Peyer's patch (tissue), 4 donors: ENCODE data around the gene PURA. TPM values are rescaled to one million over a fixed set of nuclear protein-coding genes. Genes with fewer than 3 reads are reported as not detected.

Experiments used
- DNase-seq, 3 donors: peaks; one replicate each; pipeline ENCODE4 v3.0.0-alpha.2; 2017 to 2019
- H3K27ac ChIP-seq, 4 donors: fragments of 200-600 bp; sonication (generic); one replicate each; pipeline ENCODE4 v1.5.1; 2016 to 2019
- H3K27me3 ChIP-seq, 2 donors: fragments of 200-600 bp; sonication (generic); one replicate each; pipeline ENCODE4 v1.5.1; 2019
- H3K36me3 ChIP-seq, 3 donors: fragments of 200-600 bp; sonication (generic); one replicate each; pipeline ENCODE4 v1.5.1; 2016 to 2019
- H3K4me1 ChIP-seq, 4 donors: fragments of 200-600 bp; sonication (generic); one replicate each; pipeline ENCODE4 v1.5.1; 2016 to 2019
- H3K4me3 ChIP-seq, 4 donors: fragments of 200-600 bp; sonication (generic); 1 replicate in 3 of 4; 2 replicates in 1 of 4; pipeline ENCODE4 v1.5.1; 2016 to 2019; ENCODE audit warnings: mild to moderate bottlenecking in 1 of 4
- H3K9me3 ChIP-seq, 4 donors: fragments of 200-600 bp; sonication (generic); one replicate each; pipeline ENCODE4 v1.5.1; 2016 to 2019; ENCODE audit warnings: mild to moderate bottlenecking in 1 of 4
- CTCF ChIP-seq, 6 experiments: fragments of 450-650 bp in 4 of 6; fragments of 200-600 bp in 2 of 6; sonication (generic) in 1 of 6; IDR thresholded peaks; one replicate each; pipeline ENCODE4 v1.5.1; 2017 to 2019; ENCODE audit warnings: antibody characterized with exemption in 6 of 6, mild to moderate bottlenecking in 3 of 6, moderate library complexity in 1 of 6
- POLR2A ChIP-seq, 2 donors: fragments of 450-650 bp; IDR thresholded peaks; one replicate each; pipeline ENCODE4 v1.5.1; 2017; ENCODE audit warnings: antibody characterized with exemption in 2 of 2, mild to moderate bottlenecking in 2 of 2, moderate library complexity in 2 of 2
- total RNA-seq, 4 donors: library from RNA; depleted of rRNA; stranded (reverse); fragments of >200 nt; gene quantifications; one replicate each; pipeline ENCODE4 v1.1.0, GENCODE V29; 2016

The PURA gene
- total RNA-seq, 4 donors from 2014 or later = 22.2 to 24.7 (median 22.7) TPM

GRCh38 chr5:140109759-140110645, 3.9 kb upstream of the PURA start:
- Histone ChIP-seq H3K27ac (no peak overlapping the region), H3K4me3 (peak overlapping the region in 1 of 4 donors; percentile 18), H3K4me1 (peaks cover 0 to 37% (median 10%) of the 10 kb centered on the region in 4 donors), H3K27me3 (no peaks in the 10 kb centered on the region), H3K36me3 (no peaks in the 10 kb centered on the region), H3K9me3 (no peaks in the 10 kb centered on the region)
- no peak for TF ChIP-seq POLR2A (IDR thresholded peaks at IDR 0.05)
- no peak for DNase-seq

- no peak overlapping the region for H3K27ac ChIP-seq
- no peak for TF ChIP-seq POLR2A (IDR thresholded peaks at IDR 0.05)
- H3K36me3 ChIP-seq = no peaks in the 10 kb centered on the region
- no peaks in the 10 kb centered on the region for H3K27me3 ChIP-seq
- peaks cover 0 to 43% (median 13%) of the 10 kb centered on the region in 4 donors for H3K4me1 ChIP-seq
- no peak for DNase-seq
- H3K4me3 ChIP-seq = no peak overlapping the region
- H3K9me3 ChIP-seq = no peaks in the 10 kb centered on the region
Observed at GRCh38 chr5:140110646-140110957, 3.3 kb upstream of the PURA start.

- TF ChIP-seq CTCF (IDR thresholded peaks at IDR 0.05) = no peak
- TF ChIP-seq POLR2A (IDR thresholded peaks at IDR 0.05) = no peak
- Histone ChIP-seq H3K27ac (no peak overlapping the region), H3K9me3 (no peaks in the 10 kb centered on the region), H3K4me3 (no peak overlapping the region), H3K36me3 (no peaks in the 10 kb centered on the region), H3K4me1 (peaks cover 0 to 47% (median 14%) of the 10 kb centered on the region in 4 donors), H3K27me3 (no peaks in the 10 kb centered on the region)
- no peak for DNase-seq
Observed at GRCh38 chr5:140111011-140111858, 2.7 kb upstream of the PURA start.

- no peak overlapping the region for H3K4me3 ChIP-seq
- H3K27ac ChIP-seq = peak overlapping the region in 1 of 4 donors; percentile 0
- no peak for TF ChIP-seq CTCF (IDR thresholded peaks at IDR 0.05)
- TF ChIP-seq POLR2A (IDR thresholded peaks at IDR 0.05) = no peak
- H3K27me3 ChIP-seq = no peaks in the 10 kb centered on the region
- DNase-seq = no peak
- H3K9me3 ChIP-seq = no peaks in the 10 kb centered on the region
- peaks cover 0 to 43% (median 13%) of the 10 kb centered on the region in 4 donors for H3K4me1 ChIP-seq
- H3K36me3 ChIP-seq = no peaks in the 10 kb centered on the region
Observed at GRCh38 chr5:140111859-140112551, 1.9 kb upstream of the PURA start.

- Histone ChIP-seq H3K4me3 (peak overlapping the region; percentile 77 to 95 (median 88)), H3K36me3 (no peaks in the 10 kb centered on the region), H3K9me3 (no peaks in the 10 kb centered on the region), H3K27ac (peak overlapping the region in 3 of 4 donors; percentile 89 to 99 (median 91)), H3K4me1 (peaks cover 0 to 45% (median 17%) of the 10 kb centered on the region in 4 donors), H3K27me3 (no peaks in the 10 kb centered on the region)
- no peak for TF ChIP-seq CTCF (IDR thresholded peaks at IDR 0.05)
- no peak for TF ChIP-seq POLR2A (IDR thresholded peaks at IDR 0.05)
- DNase-seq = no peak
Observed at GRCh38 chr5:140112685-140113179, 1.2 kb upstream of the PURA start.

GRCh38 chr5:140113180-140113698, 670 bp upstream of the PURA start:
- H3K27ac ChIP-seq = peak overlapping the region; percentile 89 to 99 (median 92)
- peaks cover 0 to 46% (median 17%) of the 10 kb centered on the region in 4 donors for H3K4me1 ChIP-seq
- H3K36me3 ChIP-seq = no peaks in the 10 kb centered on the region
- TF ChIP-seq CTCF (IDR thresholded peaks at IDR 0.05) (no peak), POLR2A (IDR thresholded peaks at IDR 0.05) (no peak)
- no peaks in the 10 kb centered on the region for H3K27me3 ChIP-seq
- peak overlapping the region; percentile 77 to 95 (median 88) for H3K4me3 ChIP-seq
- no peaks in the 10 kb centered on the region for H3K9me3 ChIP-seq
- peak in 2 of 3 donors; percentile 51 to 53 for DNase-seq
